Measurements from ENCODE around the gene ZSCAN32.
A peak's percentile ranks its signal among the peaks of the same experiment; 100 is the strongest.

DNA sequence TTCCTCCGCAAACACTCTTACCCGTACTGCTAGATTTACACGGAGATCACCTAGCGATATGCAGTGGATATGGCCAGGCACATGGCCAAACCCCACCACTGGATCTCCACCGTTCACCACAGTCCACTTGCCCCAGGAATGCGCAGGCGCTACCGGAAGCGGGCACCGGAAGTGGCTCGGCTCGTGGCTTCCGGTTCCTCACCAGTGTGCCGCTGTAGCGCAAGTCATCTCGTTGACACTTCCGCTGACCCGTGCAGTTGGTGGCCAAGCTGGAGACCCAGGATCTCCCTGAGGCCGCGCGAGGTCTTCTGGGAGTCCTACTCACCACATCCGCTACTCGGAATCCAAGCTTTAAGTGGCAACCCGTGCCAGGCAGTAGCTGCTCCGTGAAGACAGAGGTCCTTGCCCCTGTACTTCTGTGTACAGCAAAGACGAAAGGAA, 31.0 kb upstream of the ZSCAN32 start:
- TF ChIP-seq POLR2A (IDR thresholded peaks at IDR 0.05; ENCODE audit: extremely low read depth, insufficient read length), result peak; percentile 36
- TF ChIP-seq, protein P1, sequence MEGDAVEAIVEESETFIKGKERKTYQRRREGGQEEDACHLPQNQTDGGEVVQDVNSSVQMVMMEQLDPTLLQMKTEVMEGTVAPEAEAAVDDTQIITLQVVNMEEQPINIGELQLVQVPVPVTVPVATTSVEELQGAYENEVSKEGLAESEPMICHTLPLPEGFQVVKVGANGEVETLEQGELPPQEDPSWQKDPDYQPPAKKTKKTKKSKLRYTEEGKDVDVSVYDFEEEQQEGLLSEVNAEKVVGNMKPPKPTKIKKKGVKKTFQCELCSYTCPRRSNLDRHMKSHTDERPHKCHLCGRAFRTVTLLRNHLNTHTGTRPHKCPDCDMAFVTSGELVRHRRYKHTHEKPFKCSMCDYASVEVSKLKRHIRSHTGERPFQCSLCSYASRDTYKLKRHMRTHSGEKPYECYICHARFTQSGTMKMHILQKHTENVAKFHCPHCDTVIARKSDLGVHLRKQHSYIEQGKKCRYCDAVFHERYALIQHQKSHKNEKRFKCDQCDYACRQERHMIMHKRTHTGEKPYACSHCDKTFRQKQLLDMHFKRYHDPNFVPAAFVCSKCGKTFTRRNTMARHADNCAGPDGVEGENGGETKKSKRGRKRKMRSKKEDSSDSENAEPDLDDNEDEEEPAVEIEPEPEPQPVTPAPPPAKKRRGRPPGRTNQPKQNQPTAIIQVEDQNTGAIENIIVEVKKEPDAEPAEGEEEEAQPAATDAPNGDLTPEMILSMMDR (IDR thresholded peaks at IDR 0.05; ENCODE audit: low read depth, low read length), result no peak
